ENCODE measurements around the gene CPM. TPM values are rescaled to one million over a fixed set of nuclear protein-coding genes. Genes with fewer than 3 reads are reported as not detected.

CPM gene
- total RNA-seq, 2 donors from 2014 or later, result 10.4 to 55.9 TPM

DNA sequence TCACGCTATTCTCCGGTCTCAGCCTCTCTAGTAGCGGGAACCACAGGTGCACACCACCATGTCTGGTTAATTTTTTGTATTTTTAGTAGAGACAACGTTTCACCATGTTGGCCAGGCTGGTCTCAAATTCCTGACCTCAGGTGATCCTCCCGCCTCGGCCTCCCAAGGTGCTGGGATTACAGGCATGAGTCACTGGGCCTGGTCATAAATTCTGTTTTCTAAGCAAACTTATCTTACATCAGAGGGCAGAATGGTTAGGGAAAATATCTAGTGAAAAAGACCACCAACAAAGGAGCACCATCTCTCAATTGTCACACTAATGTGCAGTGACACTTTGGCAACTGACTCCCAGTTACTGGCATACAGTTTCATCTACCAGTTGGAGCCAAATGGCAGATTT is 2.8 kb downstream of the CPM start:
- Mint-ChIP-seq H3K9me3 (no peaks in the 10 kb centered on the region), H3K27ac (no peak overlapping the region), H3K36me3 (peaks cover 7 to 41% of the 10 kb centered on the region in 2 donors)
- ATAC-seq, result no peak
- no peak for DNase-seq (ENCODE audit: low spot score in 2 of 2)

DNA sequence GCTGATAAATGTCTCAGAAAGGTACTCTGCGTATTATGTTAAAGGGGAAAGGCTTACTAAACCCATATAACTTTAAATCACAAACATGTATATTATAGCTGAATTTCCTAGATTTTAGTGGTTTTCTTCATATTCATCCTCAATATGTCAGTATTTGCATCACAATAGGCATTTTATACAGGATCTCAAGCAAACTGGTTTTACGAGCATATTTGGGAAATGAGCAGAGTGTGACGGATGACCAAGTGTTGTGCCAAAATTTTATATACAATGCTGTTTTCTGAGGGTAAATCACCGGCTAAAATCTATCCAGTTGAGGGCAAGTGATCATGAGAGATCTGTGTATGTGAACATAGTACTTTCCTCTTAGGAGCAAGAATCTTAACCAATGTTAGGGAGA is 8.4 kb downstream of the CPM start:
- Mint-ChIP-seq H3K9me3 (no peaks in the 10 kb centered on the region), H3K27ac (no peak overlapping the region), H3K36me3 (peaks cover 0 to 22% of the 10 kb centered on the region in 2 donors)
- DNase-seq (ENCODE audit: low spot score in 2 of 2), result no peak
- ATAC-seq, result no peak

- no peak for DNase-seq (ENCODE audit: low spot score in 2 of 2)
- H3K9me3 Mint-ChIP-seq, result no peaks in the 10 kb centered on the region
- no peak overlapping the region for H3K27ac Mint-ChIP-seq
- ATAC-seq, result peak; percentile 63 to 66
- no peaks in the 10 kb centered on the region for H3K36me3 Mint-ChIP-seq
These were observed 13.3 kb downstream of the CPM start for GRCh38 chr12:68919581-68920239.

DNA sequence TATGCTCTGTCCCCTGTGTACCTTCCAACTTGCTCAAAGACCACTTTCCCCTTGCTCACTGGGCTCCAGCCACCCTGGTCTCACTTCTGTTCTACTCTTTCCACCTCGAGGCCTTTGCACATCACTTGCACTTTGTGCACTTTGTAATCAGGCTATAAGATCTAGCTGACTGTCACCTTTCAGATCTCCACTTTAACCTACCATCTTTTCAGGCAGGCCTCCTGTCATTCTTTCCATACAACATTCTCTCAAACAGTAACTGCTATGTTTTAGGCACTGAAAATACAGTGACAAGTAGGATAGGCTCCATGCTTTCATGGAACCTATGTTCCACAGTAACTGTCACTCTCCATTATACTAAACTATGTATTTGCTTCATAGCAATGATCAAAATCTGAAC is 14.0 kb downstream of the CPM start:
- Mint-ChIP-seq H3K9me3 (no peaks in the 10 kb centered on the region), H3K36me3 (no peaks in the 10 kb centered on the region), H3K27ac (no peak overlapping the region)
- DNase-seq (ENCODE audit: low spot score in 2 of 2), result no peak
- ATAC-seq, result peak; percentile 59 to 60

DNA sequence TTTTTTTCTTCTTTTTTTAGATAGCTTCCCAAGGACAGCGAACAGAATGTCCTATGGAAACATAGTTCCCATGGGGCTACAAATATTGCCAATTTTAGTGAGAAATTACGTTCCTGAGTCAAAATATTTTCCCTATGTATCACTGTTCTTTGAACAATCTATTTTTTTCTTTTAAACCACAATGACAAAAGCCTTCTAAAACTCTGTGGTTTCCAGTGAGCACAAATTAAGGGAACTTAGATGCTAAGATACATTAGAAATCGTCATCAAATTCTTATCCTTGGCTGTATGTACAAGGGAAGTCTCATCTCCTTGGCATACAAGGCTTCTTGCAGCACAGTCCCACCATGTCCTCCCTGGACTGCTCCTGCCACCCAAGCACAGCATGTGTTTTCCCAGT is 17.9 kb downstream of the CPM start:
- DNase-seq (ENCODE audit: low spot score in 2 of 2) (no peak), ATAC-seq (peak in 1 of 2 donors; percentile 18)
- H3K9me3 Mint-ChIP-seq, result no peaks in the 10 kb centered on the region
- H3K36me3 Mint-ChIP-seq, result no peaks in the 10 kb centered on the region
- H3K27ac Mint-ChIP-seq, result no peak overlapping the region

DNA sequence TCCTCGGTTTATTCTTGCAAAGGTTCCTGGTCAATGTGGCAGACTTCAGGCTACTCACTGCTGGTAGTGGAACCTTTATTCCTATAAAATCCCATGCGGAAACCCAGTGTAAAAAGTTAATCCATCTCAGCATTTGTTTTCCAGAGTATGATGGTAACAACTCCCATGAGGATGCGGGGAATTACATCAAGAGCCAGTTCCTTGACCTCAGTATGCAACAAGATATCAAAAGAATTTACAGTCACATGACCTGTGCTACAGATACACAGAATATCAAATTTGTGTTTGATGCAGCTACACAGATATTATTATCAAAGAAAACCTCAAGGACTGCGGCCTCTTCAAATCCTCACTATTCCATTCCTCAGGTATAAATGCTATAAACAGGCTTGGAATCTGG is 19.3 kb downstream of the CPM start:
- DNase-seq (ENCODE audit: low spot score in 2 of 2) (no peak), ATAC-seq (no peak)
- no peaks in the 10 kb centered on the region for H3K9me3 Mint-ChIP-seq
- no peak overlapping the region for H3K27ac Mint-ChIP-seq
- no peaks in the 10 kb centered on the region for H3K36me3 Mint-ChIP-seq

GRCh38 chr12:68912916-68913315 is 20.1 kb downstream of the CPM start:
- H3K27ac Mint-ChIP-seq, result peak overlapping the region in 1 of 2 donors; percentile 24
- H3K9me3 Mint-ChIP-seq, result no peaks in the 10 kb centered on the region
- DNase-seq (ENCODE audit: low spot score in 2 of 2), result no peak
- no peak for ATAC-seq
- H3K36me3 Mint-ChIP-seq, result no peaks in the 10 kb centered on the region

DNA sequence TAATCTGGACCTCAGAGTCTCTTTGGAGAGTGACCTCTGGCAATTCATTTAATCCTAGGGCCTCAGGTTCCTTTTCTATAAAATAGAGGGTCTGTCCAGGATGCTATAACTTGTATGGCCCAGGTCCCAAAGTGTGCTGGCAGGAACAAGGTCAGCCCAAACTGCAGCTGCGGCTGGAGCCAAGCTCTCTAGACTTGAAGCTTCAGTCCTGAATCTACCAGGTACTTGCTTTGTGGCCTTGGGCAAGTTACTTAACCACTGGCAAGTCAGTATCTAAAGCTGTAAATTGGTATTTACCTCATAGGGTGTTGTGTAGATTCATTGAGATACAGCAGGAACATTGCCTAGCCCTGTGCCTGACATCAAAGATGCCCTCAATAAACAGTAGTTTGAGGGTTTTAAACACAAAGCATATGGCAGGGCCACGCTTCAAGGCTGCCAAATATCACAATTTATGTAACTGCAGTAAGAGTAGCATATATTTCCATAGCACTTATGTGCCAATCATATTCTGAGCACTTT is 21.7 kb downstream of the CPM start:
- Mint-ChIP-seq H3K9me3 (no peaks in the 10 kb centered on the region), H3K36me3 (peaks cover 0 to 6% of the 10 kb centered on the region in 2 donors), H3K27ac (no peak overlapping the region)
- no peak for ATAC-seq
- no peak for DNase-seq (ENCODE audit: low spot score in 2 of 2)

DNA sequence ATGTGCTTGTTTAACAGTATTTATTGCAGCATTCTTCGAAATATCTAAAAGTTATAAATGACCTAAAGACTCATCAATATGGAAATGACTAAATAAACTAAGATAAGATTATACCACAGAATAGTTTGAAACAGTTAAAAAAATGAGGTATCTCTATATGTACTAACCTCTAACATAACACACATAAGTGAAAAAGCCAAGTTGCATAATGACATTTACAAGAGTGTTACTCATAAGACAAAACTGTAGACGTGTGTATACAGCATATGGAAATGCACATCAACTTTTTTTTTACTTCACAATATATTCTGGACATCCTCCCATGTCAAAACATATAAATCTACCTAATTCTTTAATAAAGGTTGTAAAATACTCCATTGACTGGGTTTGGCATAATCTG is 22.8 kb downstream of the CPM start:
- ATAC-seq (peak in 1 of 2 donors; percentile 92), DNase-seq (ENCODE audit: low spot score in 2 of 2) (no peak)
- H3K36me3 Mint-ChIP-seq, result peaks cover 0 to 6% of the 10 kb centered on the region in 2 donors
- no peaks in the 10 kb centered on the region for H3K9me3 Mint-ChIP-seq
- H3K27ac Mint-ChIP-seq, result no peak overlapping the region

- Mint-ChIP-seq H3K36me3 (peaks cover 0 to 6% of the 10 kb centered on the region in 2 donors), H3K27ac (no peak overlapping the region), H3K9me3 (no peaks in the 10 kb centered on the region)
- DNase-seq (ENCODE audit: low spot score in 2 of 2) (no peak), ATAC-seq (no peak)
These were observed 24.9 kb downstream of the CPM start for GRCh38 chr12:68908076-68908475.

- ATAC-seq (no peak), DNase-seq (ENCODE audit: low spot score in 2 of 2) (no peak)
- H3K9me3 Mint-ChIP-seq, result no peaks in the 10 kb centered on the region
- H3K27ac Mint-ChIP-seq, result no peak overlapping the region
- peaks cover 0 to 6% of the 10 kb centered on the region in 2 donors for H3K36me3 Mint-ChIP-seq
These were observed 27.2 kb downstream of the CPM start for GRCh38 chr12:68905733-68906132.

DNA sequence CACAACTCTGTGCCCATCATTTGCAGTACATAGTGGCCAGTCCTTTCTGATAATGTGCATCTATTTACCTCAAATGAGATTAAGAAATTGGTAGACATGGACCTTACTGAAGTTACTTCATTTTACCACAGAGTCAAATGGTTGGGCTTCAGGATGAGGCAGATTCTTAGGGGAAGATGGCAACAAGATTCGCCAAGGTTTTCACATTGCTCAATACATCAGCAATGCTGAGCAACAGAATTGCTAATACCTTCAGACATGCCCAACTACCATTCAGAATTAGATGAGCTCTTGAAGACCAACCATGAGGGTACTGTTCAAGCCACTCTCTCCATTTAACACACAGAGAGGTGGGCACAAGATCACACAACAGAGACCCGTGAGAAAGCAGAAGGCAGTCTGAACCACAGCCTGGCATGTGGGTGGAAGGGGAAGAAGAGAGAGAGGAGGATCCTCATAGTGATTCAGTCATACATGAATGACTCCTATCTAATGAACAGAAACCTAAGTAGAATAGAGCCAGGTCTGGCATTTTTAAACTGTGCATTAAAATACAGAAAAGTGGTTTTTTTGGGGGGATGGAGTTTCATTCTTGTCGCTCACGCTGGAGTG is 28.5 kb downstream of the CPM start:
- no peaks in the 10 kb centered on the region for H3K9me3 Mint-ChIP-seq
- ATAC-seq (peak; percentile 56 to 86), DNase-seq (ENCODE audit: low spot score in 2 of 2) (no peak)
- H3K36me3 Mint-ChIP-seq, result peaks cover 0 to 10% of the 10 kb centered on the region in 2 donors
- no peak overlapping the region for H3K27ac Mint-ChIP-seq

GRCh38 chr12:68903511-68903910 is 29.5 kb downstream of the CPM start:
- DNase-seq (ENCODE audit: low spot score in 2 of 2), result no peak
- ATAC-seq, result no peak
- Mint-ChIP-seq H3K9me3 (no peaks in the 10 kb centered on the region), H3K27ac (no peak overlapping the region), H3K36me3 (peaks cover 0 to 12% of the 10 kb centered on the region in 2 donors)

- peaks cover 0 to 13% of the 10 kb centered on the region in 2 donors for H3K36me3 Mint-ChIP-seq
- H3K9me3 Mint-ChIP-seq, result no peaks in the 10 kb centered on the region
These were observed 31.4 kb downstream of the CPM start for GRCh38 chr12:68901551-68901950.

GRCh38 chr12:68901145-68901544 is 31.8 kb downstream of the CPM start:
- Mint-ChIP-seq H3K27ac (no peak overlapping the region), H3K9me3 (no peaks in the 10 kb centered on the region), H3K36me3 (peaks cover 0 to 17% of the 10 kb centered on the region in 2 donors)
- DNase-seq (ENCODE audit: low spot score in 2 of 2) (no peak), ATAC-seq (no peak)

More at GRCh38 chr12:68901551-68901950, 31.4 kb downstream of the CPM start:
- no peak for DNase-seq (ENCODE audit: low spot score in 2 of 2)
- no peak overlapping the region for H3K27ac Mint-ChIP-seq
- no peak for ATAC-seq

- DNase-seq (ENCODE audit: low spot score in 2 of 2) (no peak), ATAC-seq (no peak)
- Mint-ChIP-seq H3K27ac (no peak overlapping the region), H3K9me3 (no peaks in the 10 kb centered on the region), H3K36me3 (peaks cover 0 to 24% of the 10 kb centered on the region in 2 donors)
These were observed 32.7 kb downstream of the CPM start for GRCh38 chr12:68900241-68900640.

GRCh38 chr12:68899251-68899771 is 33.7 kb downstream of the CPM start:
- Mint-ChIP-seq H3K9me3 (no peaks in the 10 kb centered on the region), H3K36me3 (peaks cover 0 to 28% of the 10 kb centered on the region in 2 donors), H3K27ac (no peak overlapping the region)
- DNase-seq (ENCODE audit: low spot score in 2 of 2) (no peak), ATAC-seq (no peak)

Measured in activated naive CD4-positive, alpha-beta T cell treated with anti-CD3 and anti-CD28 coated beads, Interleukin-2, amount 50 U/mL, for 72 hours (primary cell).